Activated naive CD8-positive, alpha-beta T cell treated with anti-CD3 and anti-CD28 coated beads, Interleukin-2, amount 10 ng/mL, durations not matched to agents 7 days and 5 days (primary cell): ENCODE data around the gene KAZN. TPM values are rescaled to one million over a fixed set of nuclear protein-coding genes. Genes with fewer than 3 reads are reported as not detected.

Source experiments
- ATAC-seq: fragments of 150-1000 bp; cut with Tn5 transposase; one replicate; pipeline ENCODE4 v1.10.0; 2021; ENCODE audit warnings: low read depth, moderate library complexity
- POLR2A ChIA-PET: fragments of 350-600 bp; sonication (Branson Sonifier 250); formaldehyde crosslinking; loops from one replicate; lab custom pipeline; 2021; ENCODE audit warnings: antibody characterized with exemption; lab: Charles Lee
- DNase-seq: peaks from one replicate; pipeline ENCODE4 v3.0.0; 2021
- H3K27ac Mint-ChIP-seq: one replicate; pipeline ENCODE4 v1.8.0; 2022; ENCODE audit warnings: mild to moderate bottlenecking, mixed read lengths
- H3K27me3 Mint-ChIP-seq: one replicate; pipeline ENCODE4 v1.8.0; 2022; ENCODE audit warnings: mild to moderate bottlenecking, moderate library complexity, mixed read lengths
- H3K36me3 Mint-ChIP-seq: one replicate; pipeline ENCODE4 v1.8.0; 2021; ENCODE audit warnings: mild to moderate bottlenecking, mixed read lengths
- H3K4me1 Mint-ChIP-seq: one replicate; pipeline ENCODE4 v1.8.0; 2021; ENCODE audit warnings: mixed read lengths
- H3K4me3 Mint-ChIP-seq: one replicate; pipeline ENCODE4 v1.8.0; 2022; ENCODE audit warnings: mild to moderate bottlenecking, moderate library complexity, mixed read lengths
- H3K9me3 Mint-ChIP-seq: one replicate; pipeline ENCODE4 v1.8.0; 2021; ENCODE audit warnings: mixed read lengths
- total RNA-seq, 2 experiments: library from RNA; stranded (reverse); gene quantifications; one replicate each; pipeline ENCODE4 v1.2.3, GENCODE V29; 2021

The KAZN gene
- total RNA-seq, 2 experiments from 2014 or later = 0.91 to 1.4 TPM

DNA sequence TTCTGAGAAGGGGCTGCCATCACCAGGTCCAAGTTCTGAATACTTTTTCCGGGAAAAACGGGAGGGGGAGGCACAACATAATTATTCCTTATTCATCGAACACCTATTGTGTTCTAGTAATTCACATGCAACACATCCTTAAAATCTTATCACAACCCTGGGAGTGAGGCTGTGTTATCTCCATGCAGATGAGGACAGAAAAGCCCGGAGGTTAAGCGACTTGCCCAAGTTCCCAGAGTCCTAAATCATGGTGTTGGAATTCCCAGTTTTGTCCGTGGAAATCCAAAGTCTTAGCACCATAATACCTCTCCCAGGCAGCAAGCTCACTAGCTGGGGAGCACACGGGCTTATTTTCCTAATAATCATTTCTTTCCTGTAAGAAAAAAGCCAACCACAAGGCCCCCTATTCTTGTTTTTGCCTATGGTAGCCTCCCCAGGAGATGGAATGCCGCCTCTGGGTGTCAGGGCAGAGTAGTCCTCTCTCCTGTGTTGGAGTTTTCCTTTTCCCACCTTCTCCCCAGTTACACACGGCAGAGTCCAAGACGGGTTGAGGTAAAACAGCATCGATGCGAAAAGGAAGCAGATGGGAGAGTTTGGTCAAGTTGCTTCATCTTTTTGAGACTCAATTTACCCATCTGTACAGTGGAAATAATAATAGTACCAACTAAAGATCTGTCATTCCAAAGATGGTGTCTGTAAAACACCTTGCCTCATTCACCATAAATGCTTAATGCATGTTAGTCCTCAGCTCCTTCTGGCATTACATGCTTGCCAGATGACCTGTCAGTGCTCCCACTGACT lies 327.1 kb downstream of the KAZN start:
- Mint-ChIP-seq H3K4me3 (peak overlapping the region; percentile 51), H3K9me3 (no peaks in the 10 kb centered on the region), H3K27ac (no peak overlapping the region), H3K27me3 (peaks cover 39% of the 10 kb centered on the region), H3K4me1 (peaks cover 4% of the 10 kb centered on the region), H3K36me3 (no peaks in the 10 kb centered on the region)
- DNase-seq (no peak), ATAC-seq (no peak)
- POLR2A ChIA-PET = no interaction called here

GRCh38 chr1:14926229-14926628 lies 327.7 kb downstream of the KAZN start:
- no peaks in the 10 kb centered on the region for H3K36me3 Mint-ChIP-seq
- H3K4me3 Mint-ChIP-seq = no peak overlapping the region
- H3K9me3 Mint-ChIP-seq = no peaks in the 10 kb centered on the region
- no peak overlapping the region for H3K27ac Mint-ChIP-seq
- peaks cover 4% of the 10 kb centered on the region for H3K4me1 Mint-ChIP-seq
- peaks cover 39% of the 10 kb centered on the region for H3K27me3 Mint-ChIP-seq
- ATAC-seq (no peak), DNase-seq (no peak)
- POLR2A ChIA-PET = no interaction called here

DNA sequence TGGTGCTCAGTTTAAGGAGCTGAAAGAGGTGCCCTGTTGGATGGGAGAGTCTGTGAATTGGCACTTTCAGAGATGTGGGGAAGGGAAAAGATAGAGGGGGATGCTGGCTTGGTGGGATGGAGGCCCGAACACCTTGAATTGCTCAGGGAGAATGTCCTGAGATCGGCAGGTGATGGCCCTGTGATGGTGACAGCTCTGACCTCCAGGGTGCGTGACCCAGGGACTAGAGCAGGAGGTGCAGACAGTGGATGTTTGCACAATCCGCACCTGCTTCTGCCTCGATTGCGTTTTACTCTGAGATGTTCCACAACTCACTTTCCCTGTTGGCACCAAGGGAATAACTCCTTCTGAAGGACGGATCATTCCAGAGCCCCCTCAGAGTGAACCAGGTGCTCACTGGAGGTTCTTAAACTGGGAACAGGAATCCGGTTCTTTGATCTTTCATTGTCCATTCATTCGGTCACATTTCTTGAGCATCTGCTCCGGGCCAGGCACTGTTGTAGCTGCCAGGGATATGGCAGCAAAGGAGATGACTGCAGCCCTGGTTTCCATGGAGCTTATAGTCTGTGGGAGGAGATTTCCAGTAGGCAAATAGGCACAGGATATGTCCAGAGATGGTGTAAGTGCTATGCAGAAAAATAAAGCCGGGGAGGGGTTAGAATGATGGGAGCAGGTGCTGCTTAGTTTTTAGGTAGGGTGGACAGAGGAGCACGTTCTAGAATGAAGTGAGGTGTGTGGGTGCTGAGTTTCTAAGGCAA lies 328.5 kb downstream of the KAZN start:
- Mint-ChIP-seq H3K4me1 (peaks cover 4% of the 10 kb centered on the region), H3K9me3 (no peaks in the 10 kb centered on the region), H3K27me3 (peaks cover 33% of the 10 kb centered on the region), H3K4me3 (no peak overlapping the region), H3K27ac (no peak overlapping the region), H3K36me3 (no peaks in the 10 kb centered on the region)
- ATAC-seq (no peak), DNase-seq (no peak)
- POLR2A ChIA-PET = no interaction called here

- DNase-seq (no peak), ATAC-seq (no peak)
- no peaks in the 10 kb centered on the region for H3K36me3 Mint-ChIP-seq
- no peak overlapping the region for H3K4me3 Mint-ChIP-seq
- POLR2A ChIA-PET = no interaction called here
- peaks cover 25% of the 10 kb centered on the region for H3K27me3 Mint-ChIP-seq
- H3K27ac Mint-ChIP-seq = no peak overlapping the region
- H3K4me1 Mint-ChIP-seq = peaks cover 4% of the 10 kb centered on the region
- H3K9me3 Mint-ChIP-seq = no peaks in the 10 kb centered on the region
These were observed 329.9 kb downstream of the KAZN start for GRCh38 chr1:14928412-14928811.

DNA sequence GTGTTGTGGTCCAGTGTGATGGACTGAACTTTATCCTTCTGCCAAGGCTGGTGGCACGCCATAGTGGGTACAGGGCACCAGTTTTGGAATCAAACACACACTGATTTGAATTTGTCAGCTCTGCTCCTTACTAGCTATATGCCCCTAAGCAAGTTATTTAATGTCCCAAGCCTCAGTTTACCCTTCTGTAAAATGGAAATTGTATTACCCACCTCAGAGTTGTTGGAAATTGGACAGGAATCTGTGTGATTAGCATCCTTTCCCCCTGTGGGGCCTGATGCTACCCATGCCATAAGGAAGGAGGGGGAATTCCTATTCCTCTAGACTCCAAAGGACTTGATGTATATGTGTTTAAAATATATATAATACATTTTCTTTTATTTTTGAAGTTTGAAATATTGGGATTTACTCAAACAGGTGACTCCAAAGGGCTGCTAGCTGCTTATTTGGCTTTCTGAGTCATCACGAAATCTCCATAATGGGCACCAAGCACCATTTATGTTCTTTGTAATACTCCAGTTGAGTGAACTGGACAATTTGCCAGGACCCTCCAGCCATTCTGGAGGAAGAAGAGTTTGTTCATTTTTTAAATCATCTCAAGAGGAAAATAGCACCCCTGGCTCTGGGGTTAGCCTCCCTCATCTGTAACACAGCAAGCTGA lies 330.5 kb downstream of the KAZN start:
- peaks cover 21% of the 10 kb centered on the region for H3K27me3 Mint-ChIP-seq
- no peaks in the 10 kb centered on the region for H3K36me3 Mint-ChIP-seq
- peaks cover 4% of the 10 kb centered on the region for H3K4me1 Mint-ChIP-seq
- no peak overlapping the region for H3K27ac Mint-ChIP-seq
- ATAC-seq (no peak), DNase-seq (no peak)
- POLR2A ChIA-PET = no interaction called here
- H3K4me3 Mint-ChIP-seq = no peak overlapping the region
- H3K9me3 Mint-ChIP-seq = no peaks in the 10 kb centered on the region

GRCh38 chr1:14929547-14930246 lies 331.2 kb downstream of the KAZN start:
- H3K36me3 Mint-ChIP-seq = no peaks in the 10 kb centered on the region
- no peak for ATAC-seq
- POLR2A ChIA-PET = no interaction called here
- H3K4me3 Mint-ChIP-seq = no peak overlapping the region
- no peak for DNase-seq
- H3K27me3 Mint-ChIP-seq = peaks cover 21% of the 10 kb centered on the region
- H3K27ac Mint-ChIP-seq = no peak overlapping the region
- H3K4me1 Mint-ChIP-seq = peaks cover 4% of the 10 kb centered on the region
- no peaks in the 10 kb centered on the region for H3K9me3 Mint-ChIP-seq

GRCh38 chr1:14930247-14930965 lies 331.9 kb downstream of the KAZN start:
- Mint-ChIP-seq H3K4me3 (no peak overlapping the region), H3K36me3 (no peaks in the 10 kb centered on the region), H3K9me3 (no peaks in the 10 kb centered on the region), H3K4me1 (no peaks in the 10 kb centered on the region), H3K27me3 (peaks cover 16% of the 10 kb centered on the region), H3K27ac (no peak overlapping the region)
- DNase-seq (no peak), ATAC-seq (no peak)
- POLR2A ChIA-PET = no interaction called here

GRCh38 chr1:14932034-14932638 lies 333.7 kb downstream of the KAZN start:
- no peaks in the 10 kb centered on the region for H3K36me3 Mint-ChIP-seq
- no peaks in the 10 kb centered on the region for H3K9me3 Mint-ChIP-seq
- H3K4me1 Mint-ChIP-seq = no peaks in the 10 kb centered on the region
- POLR2A ChIA-PET = no interaction called here
- ATAC-seq = no peak
- H3K27me3 Mint-ChIP-seq = peaks cover 2% of the 10 kb centered on the region
- no peak for DNase-seq
- H3K4me3 Mint-ChIP-seq = no peak overlapping the region
- no peak overlapping the region for H3K27ac Mint-ChIP-seq

DNA sequence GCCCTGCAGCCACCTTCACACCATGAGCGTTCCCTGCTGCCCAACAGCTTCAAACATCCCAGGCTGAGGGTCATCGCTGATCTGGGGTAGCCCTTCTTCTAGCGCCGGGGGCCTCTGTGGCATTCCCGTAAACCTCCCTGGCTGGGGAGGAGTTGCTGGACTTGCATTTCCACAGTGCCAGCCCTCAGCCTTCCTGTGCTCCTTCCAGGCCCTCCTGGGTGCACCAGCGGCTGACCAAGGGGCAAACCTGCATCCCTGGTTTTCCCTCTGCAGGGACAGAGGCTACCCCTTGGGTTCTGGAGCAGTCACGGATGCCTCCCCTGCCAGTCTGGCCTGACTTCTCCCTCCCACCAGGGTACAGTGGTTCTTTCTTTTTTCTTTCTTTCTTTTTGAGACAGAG lies 336.4 kb downstream of the KAZN start:
- DNase-seq (no peak), ATAC-seq (no peak)
- Mint-ChIP-seq H3K4me1 (no peaks in the 10 kb centered on the region), H3K9me3 (no peaks in the 10 kb centered on the region), H3K27ac (no peak overlapping the region), H3K36me3 (no peaks in the 10 kb centered on the region), H3K4me3 (no peak overlapping the region), H3K27me3 (peaks cover 2% of the 10 kb centered on the region)
- POLR2A ChIA-PET = no interaction called here

DNA sequence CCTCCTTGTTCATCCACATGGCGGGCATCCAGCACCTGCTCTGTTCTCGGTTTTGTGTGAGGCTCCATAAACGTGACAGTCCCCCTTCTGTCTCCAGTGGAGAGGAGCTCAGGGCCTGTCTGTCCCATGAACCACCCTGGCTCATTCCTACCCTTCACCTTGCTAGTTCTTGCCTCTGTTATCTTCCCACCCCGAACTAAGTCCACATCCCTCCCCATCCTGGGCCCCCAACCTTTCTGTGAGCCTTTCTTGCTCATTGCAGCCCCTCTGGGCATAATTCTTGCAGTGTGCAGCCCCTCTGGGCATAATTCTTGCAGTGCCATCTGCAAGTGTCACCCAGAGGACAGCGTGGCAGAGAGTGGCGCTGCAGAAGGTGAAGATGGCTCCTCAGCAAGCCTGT lies 338.3 kb downstream of the KAZN start:
- Mint-ChIP-seq H3K36me3 (no peaks in the 10 kb centered on the region), H3K4me1 (no peaks in the 10 kb centered on the region), H3K27ac (no peak overlapping the region), H3K9me3 (no peaks in the 10 kb centered on the region), H3K4me3 (no peak overlapping the region), H3K27me3 (peaks cover 2% of the 10 kb centered on the region)
- ATAC-seq (no peak), DNase-seq (no peak)
- POLR2A ChIA-PET = no interaction called here

- Mint-ChIP-seq H3K27me3 (peaks cover 2% of the 10 kb centered on the region), H3K27ac (no peak overlapping the region), H3K4me1 (no peaks in the 10 kb centered on the region), H3K4me3 (no peak overlapping the region), H3K9me3 (no peaks in the 10 kb centered on the region), H3K36me3 (no peaks in the 10 kb centered on the region)
- POLR2A ChIA-PET = no interaction called here
- no peak for DNase-seq
- no peak for ATAC-seq
These were observed 338.9 kb downstream of the KAZN start for GRCh38 chr1:14937288-14937949.
